Nephron (organoid): Measurements from ENCODE around the gene VGLL1.

ENCODE experiments used
- H3K27ac Mint-ChIP-seq, 3 experiments: 2 replicates each; pipeline ENCODE4 v1.8.0; 2020; ENCODE audit warnings: mixed read lengths in 3 of 3, mild to moderate bottlenecking in 2 of 3, moderate library complexity in 1 of 3
- H3K27me3 Mint-ChIP-seq: 2 replicates; pipeline ENCODE4 v1.8.0; 2021; ENCODE audit warnings: low read depth, mild to moderate bottlenecking, moderate library complexity, mixed read lengths
- H3K36me3 Mint-ChIP-seq: 2 replicates; pipeline ENCODE4 v1.8.0; 2020; ENCODE audit warnings: low read depth, mixed read lengths
- H3K4me1 Mint-ChIP-seq: 2 replicates; pipeline ENCODE4 v1.8.0; 2020; ENCODE audit warnings: mixed read lengths
- H3K4me3 Mint-ChIP-seq, 3 experiments: 2 replicates each; pipeline ENCODE4 v1.8.0; 2020; ENCODE audit warnings: mild to moderate bottlenecking in 3 of 3, mixed read lengths in 3 of 3, moderate library complexity in 2 of 3
- H3K9me3 Mint-ChIP-seq: 2 replicates; pipeline ENCODE4 v1.8.0; 2020; ENCODE audit warnings: mixed read lengths
- CTCF ChIP-seq, 3 experiments: fragments of 200-600 bp; sonication (generic); IDR thresholded peaks; one replicate each; pipeline ENCODE4 v1.5.0; 2021; ENCODE audit warnings: antibody characterized with exemption in 3 of 3; ENCODE audit not compliant: unreplicated experiment in 3 of 3

VGLL1 gene

GRCh38 chrX:136540226-136540625, 8.2 kb downstream of the VGLL1 start:
- Mint-ChIP-seq H3K4me3 (no peak overlapping the region), H3K9me3 (peaks cover 3% of the 10 kb centered on the region), H3K27ac (no peak overlapping the region), H3K36me3 (no peaks in the 10 kb centered on the region), H3K4me1 (no peaks in the 10 kb centered on the region), H3K27me3 (peaks cover 4% of the 10 kb centered on the region)
- TF ChIP-seq CTCF (IDR thresholded peaks at IDR 0.05; ENCODE audit: unreplicated experiment in 3 of 3), result no peak

GRCh38 chrX:136541294-136541693, 9.3 kb downstream of the VGLL1 start:
- TF ChIP-seq CTCF (IDR thresholded peaks at IDR 0.05; ENCODE audit: unreplicated experiment in 3 of 3), result no peak
- Mint-ChIP-seq H3K27ac (no peak overlapping the region), H3K4me3 (no peak overlapping the region), H3K36me3 (no peaks in the 10 kb centered on the region), H3K27me3 (peaks cover 4% of the 10 kb centered on the region), H3K9me3 (peaks cover 7% of the 10 kb centered on the region), H3K4me1 (no peaks in the 10 kb centered on the region)

GRCh38 chrX:136542281-136542680, 10.3 kb downstream of the VGLL1 start:
- Mint-ChIP-seq H3K27me3 (peaks cover 4% of the 10 kb centered on the region), H3K9me3 (peaks cover 4% of the 10 kb centered on the region), H3K4me3 (no peak overlapping the region), H3K4me1 (no peaks in the 10 kb centered on the region), H3K27ac (no peak overlapping the region), H3K36me3 (no peaks in the 10 kb centered on the region)
- no peak for TF ChIP-seq CTCF (IDR thresholded peaks at IDR 0.05; ENCODE audit: unreplicated experiment in 3 of 3)

- no peak for TF ChIP-seq CTCF (IDR thresholded peaks at IDR 0.05; ENCODE audit: unreplicated experiment in 3 of 3)
- Mint-ChIP-seq H3K4me3 (no peak overlapping the region), H3K4me1 (no peaks in the 10 kb centered on the region), H3K27ac (no peak overlapping the region), H3K27me3 (no peaks in the 10 kb centered on the region), H3K9me3 (peaks cover 4% of the 10 kb centered on the region), H3K36me3 (no peaks in the 10 kb centered on the region)
Measured at GRCh38 chrX:136546371-136546781, 14.4 kb downstream of the VGLL1 start.

- H3K4me1 Mint-ChIP-seq, result no peaks in the 10 kb centered on the region
- H3K27me3 Mint-ChIP-seq, result no peaks in the 10 kb centered on the region
- no peak overlapping the region for H3K27ac Mint-ChIP-seq
- H3K9me3 Mint-ChIP-seq, result peaks cover 4% of the 10 kb centered on the region
- TF ChIP-seq CTCF (IDR thresholded peaks at IDR 0.05; ENCODE audit: unreplicated experiment in 3 of 3), result no peak
- H3K36me3 Mint-ChIP-seq, result no peaks in the 10 kb centered on the region
- H3K4me3 Mint-ChIP-seq, result no peak overlapping the region
Measured at GRCh38 chrX:136549226-136549625, 17.2 kb downstream of the VGLL1 start.

GRCh38 chrX:136551410-136551809, 19.4 kb downstream of the VGLL1 start:
- no peaks in the 10 kb centered on the region for H3K27me3 Mint-ChIP-seq
- TF ChIP-seq CTCF (IDR thresholded peaks at IDR 0.05; ENCODE audit: unreplicated experiment in 3 of 3), result no peak

More at GRCh38 chrX:136551410-136551809, 19.4 kb downstream of the VGLL1 start:
- Mint-ChIP-seq H3K9me3 (no peaks in the 10 kb centered on the region), H3K27ac (no peak overlapping the region), H3K36me3 (no peaks in the 10 kb centered on the region), H3K4me3 (no peak overlapping the region), H3K4me1 (no peaks in the 10 kb centered on the region)
